Measurements from ENCODE around the gene PHF2.

- TF ChIP-seq CTCF (IDR thresholded peaks at IDR 0.05): no peak
- TF ChIP-seq POLR2A (IDR thresholded peaks at IDR 0.05): no peak
- TF ChIP-seq POLR2AphosphoS5 (IDR thresholded peaks at IDR 0.05): no peak
Measured at GRCh38 chr9:93709600-93710369, 133.4 kb downstream of the PHF2 start.

Measured in breast epithelium (tissue), 3 donors.